ENCODE results near the gene VTI1B.

DNA sequence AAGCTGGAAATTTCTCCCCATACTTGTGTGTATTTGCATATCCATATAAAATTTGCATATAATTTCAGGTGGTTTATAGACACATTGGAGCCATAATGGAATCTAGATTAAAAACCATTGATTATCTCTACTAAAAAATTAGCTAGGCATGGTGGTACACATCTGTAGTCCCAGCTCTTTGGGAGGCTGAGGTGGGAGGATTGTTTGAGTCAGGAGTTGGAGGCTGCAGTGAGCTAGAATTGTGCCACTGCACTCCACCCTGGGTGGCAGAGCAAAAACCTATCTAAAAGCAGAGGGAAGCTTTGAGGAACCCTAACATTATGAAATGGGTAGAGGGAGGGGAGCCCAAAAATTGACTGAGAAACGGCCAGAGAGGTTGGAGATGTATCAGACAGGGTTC is 23.7 kb upstream of the VTI1B start:
- TF ChIP-seq HOXA7 (CRISPR knock-in tag; IDR thresholded peaks at IDR 0.05) (no peak), MAX (IDR thresholded peaks at IDR 0.05) (no peak), RNF2 (IDR thresholded peaks at IDR 0.05; ENCODE audit: borderline replicate concordance, low read depth) (no peak), CHD2 (IDR thresholded peaks at IDR 0.05; ENCODE audit: low read length, partially characterized antibody) (no peak), BCL3 (IDR thresholded peaks at IDR 0.05) (no peak)
- TF ChIP-seq, protein P1, sequence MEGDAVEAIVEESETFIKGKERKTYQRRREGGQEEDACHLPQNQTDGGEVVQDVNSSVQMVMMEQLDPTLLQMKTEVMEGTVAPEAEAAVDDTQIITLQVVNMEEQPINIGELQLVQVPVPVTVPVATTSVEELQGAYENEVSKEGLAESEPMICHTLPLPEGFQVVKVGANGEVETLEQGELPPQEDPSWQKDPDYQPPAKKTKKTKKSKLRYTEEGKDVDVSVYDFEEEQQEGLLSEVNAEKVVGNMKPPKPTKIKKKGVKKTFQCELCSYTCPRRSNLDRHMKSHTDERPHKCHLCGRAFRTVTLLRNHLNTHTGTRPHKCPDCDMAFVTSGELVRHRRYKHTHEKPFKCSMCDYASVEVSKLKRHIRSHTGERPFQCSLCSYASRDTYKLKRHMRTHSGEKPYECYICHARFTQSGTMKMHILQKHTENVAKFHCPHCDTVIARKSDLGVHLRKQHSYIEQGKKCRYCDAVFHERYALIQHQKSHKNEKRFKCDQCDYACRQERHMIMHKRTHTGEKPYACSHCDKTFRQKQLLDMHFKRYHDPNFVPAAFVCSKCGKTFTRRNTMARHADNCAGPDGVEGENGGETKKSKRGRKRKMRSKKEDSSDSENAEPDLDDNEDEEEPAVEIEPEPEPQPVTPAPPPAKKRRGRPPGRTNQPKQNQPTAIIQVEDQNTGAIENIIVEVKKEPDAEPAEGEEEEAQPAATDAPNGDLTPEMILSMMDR (IDR thresholded peaks at IDR 0.05): no peak

Data from A549 (cell line).